Vagina (tissue), 2 donors: ENCODE data around the gene PCDHGC3.

Experiments used
- POLR2A ChIP-seq, 2 donors: fragments of 450-650 bp; IDR thresholded peaks; one replicate each; pipeline ENCODE4 v1.6.1; 2017; ENCODE audit warnings: antibody characterized with exemption in 2 of 2, mild to moderate bottlenecking in 2 of 2, moderate library complexity in 2 of 2
- POLR2AphosphoS5 ChIP-seq, 2 donors: sonication (generic); formaldehyde crosslinking; IDR thresholded peaks; one replicate each; pipeline ENCODE4 v1.9.0; 2017; ENCODE audit warnings: antibody characterized with exemption in 2 of 2, mild to moderate bottlenecking in 2 of 2, low read depth in 1 of 2; ENCODE audit not compliant: insufficient read depth in 1 of 2
- TF ChIP-seq, protein P1 (sequence below), 3 experiments: fragments of 450-650 bp in 2 of 3; fragments of 200-600 bp in 1 of 3; sonication (generic) in 1 of 3; IDR thresholded peaks; one replicate each; pipeline ENCODE4 v1.5.1; 2017 to 2019; ENCODE audit warnings: antibody characterized with exemption in 3 of 3, mild to moderate bottlenecking in 2 of 3, moderate library complexity in 2 of 3

GRCh38 chr5:141527426-141527825, 51.7 kb downstream of the PCDHGC3 start:
- TF ChIP-seq, protein P1, sequence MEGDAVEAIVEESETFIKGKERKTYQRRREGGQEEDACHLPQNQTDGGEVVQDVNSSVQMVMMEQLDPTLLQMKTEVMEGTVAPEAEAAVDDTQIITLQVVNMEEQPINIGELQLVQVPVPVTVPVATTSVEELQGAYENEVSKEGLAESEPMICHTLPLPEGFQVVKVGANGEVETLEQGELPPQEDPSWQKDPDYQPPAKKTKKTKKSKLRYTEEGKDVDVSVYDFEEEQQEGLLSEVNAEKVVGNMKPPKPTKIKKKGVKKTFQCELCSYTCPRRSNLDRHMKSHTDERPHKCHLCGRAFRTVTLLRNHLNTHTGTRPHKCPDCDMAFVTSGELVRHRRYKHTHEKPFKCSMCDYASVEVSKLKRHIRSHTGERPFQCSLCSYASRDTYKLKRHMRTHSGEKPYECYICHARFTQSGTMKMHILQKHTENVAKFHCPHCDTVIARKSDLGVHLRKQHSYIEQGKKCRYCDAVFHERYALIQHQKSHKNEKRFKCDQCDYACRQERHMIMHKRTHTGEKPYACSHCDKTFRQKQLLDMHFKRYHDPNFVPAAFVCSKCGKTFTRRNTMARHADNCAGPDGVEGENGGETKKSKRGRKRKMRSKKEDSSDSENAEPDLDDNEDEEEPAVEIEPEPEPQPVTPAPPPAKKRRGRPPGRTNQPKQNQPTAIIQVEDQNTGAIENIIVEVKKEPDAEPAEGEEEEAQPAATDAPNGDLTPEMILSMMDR (IDR thresholded peaks at IDR 0.05), result no peak
- TF ChIP-seq POLR2A (IDR thresholded peaks at IDR 0.05) (no peak), POLR2AphosphoS5 (IDR thresholded peaks at IDR 0.05; ENCODE audit: insufficient read depth in 1 of 2, low read depth in 1 of 2) (no peak)
